ENCODE data around the gene TAS2R31. TPM values are rescaled to one million over a fixed set of nuclear protein-coding genes. Genes with fewer than 3 reads are reported as not detected.

Gene TAS2R31
- total and polyA plus RNA-seq, 3 experiments from 2014 or later = 1.0 to 1.3 TPM; not detected in 1

DNA sequence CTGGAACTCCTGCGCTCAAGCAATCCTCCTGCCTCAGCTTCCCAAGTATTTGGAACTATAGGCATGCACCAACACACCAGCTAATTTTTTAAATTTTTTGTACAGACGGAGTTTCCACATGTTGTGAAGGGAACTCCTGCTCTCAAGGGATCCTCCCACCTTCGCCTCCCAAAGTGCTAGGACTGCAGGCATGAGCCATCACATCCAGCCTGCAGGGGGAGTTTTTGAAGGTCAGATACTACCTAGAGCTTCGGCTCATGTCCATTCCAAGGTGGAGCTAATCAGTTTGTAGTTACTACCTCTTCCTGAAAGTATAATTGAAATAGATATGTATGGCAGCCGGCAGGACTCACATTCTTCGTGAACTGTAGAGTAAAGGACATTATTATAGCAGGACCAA is 5.1 kb downstream of the TAS2R31 start:
- Histone ChIP-seq H3K36me3 (ENCODE audit: insufficient read depth, low read length) (no peaks in the 10 kb centered on the region), H3K27ac (ENCODE audit: low read depth, low read length) (no peak overlapping the region), H3K4me3 (ENCODE audit: low read length) (no peak overlapping the region), H3K9me3 (ENCODE audit: low read length) (no peaks in the 10 kb centered on the region), H3K27me3 (ENCODE audit: insufficient read depth, low read length, poor library complexity, severe bottlenecking) (no peaks in the 10 kb centered on the region), H3K4me1 (ENCODE audit: insufficient read depth, low read length) (no peaks in the 10 kb centered on the region)
- Mint-ChIP-seq H3K36me3 (peaks cover 22 to 39% (median 22%) of the 10 kb centered on the region in 3 donors), H3K27ac (no peak overlapping the region), H3K27me3 (no peaks in the 10 kb centered on the region), H3K4me1 (peaks cover 4 to 9% (median 9%) of the 10 kb centered on the region in 3 donors), H3K4me3 (no peak overlapping the region), H3K9me3 (peaks cover 0 to 8% (median 2%) of the 10 kb centered on the region in 5 donors)
- CTCF ChIA-PET = no interaction called here
- no peak for DNase-seq
- POLR2A ChIA-PET = no interaction called here

DNA sequence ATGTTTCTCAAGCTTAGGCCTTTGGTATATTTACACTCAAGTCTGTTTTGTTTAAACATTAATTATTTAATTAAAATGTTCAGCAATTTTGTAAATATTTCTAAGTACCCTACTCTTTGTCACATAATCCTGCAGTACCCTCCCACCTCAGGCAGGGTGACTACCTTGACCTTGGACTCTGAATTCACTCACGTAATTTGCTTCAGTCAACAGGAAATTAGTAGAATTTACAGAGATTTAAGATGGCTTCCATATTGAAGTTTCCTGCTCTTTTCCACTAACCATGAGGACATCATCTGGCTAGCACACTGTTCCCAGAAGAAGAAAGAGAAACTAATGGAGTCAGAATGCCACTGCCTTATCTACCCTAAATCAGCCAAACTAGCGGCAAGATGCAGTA is 7.8 kb downstream of the TAS2R31 start:
- no peaks in the 10 kb centered on the region for H3K27me3 Mint-ChIP-seq
- peaks cover 3 to 9% (median 4%) of the 10 kb centered on the region in 3 donors for H3K4me1 Mint-ChIP-seq
- peaks cover 13 to 37% (median 13%) of the 10 kb centered on the region in 3 donors for H3K36me3 Mint-ChIP-seq
- CTCF ChIA-PET = no interaction called here
- no peaks in the 10 kb centered on the region for H3K36me3 ChIP-seq (ENCODE audit: insufficient read depth, low read length)
- H3K4me1 ChIP-seq (ENCODE audit: insufficient read depth, low read length) = no peaks in the 10 kb centered on the region
- H3K27ac ChIP-seq (ENCODE audit: low read depth, low read length) = no peak overlapping the region
- H3K27ac Mint-ChIP-seq = peak overlapping the region in 1 of 8 donors; percentile 30
- H3K27me3 ChIP-seq (ENCODE audit: insufficient read depth, low read length, poor library complexity, severe bottlenecking) = no peaks in the 10 kb centered on the region
- no peak overlapping the region for H3K4me3 Mint-ChIP-seq
- peaks cover 0 to 8% (median 2%) of the 10 kb centered on the region in 5 donors for H3K9me3 Mint-ChIP-seq
- no peaks in the 10 kb centered on the region for H3K9me3 ChIP-seq (ENCODE audit: low read length)
- H3K4me3 ChIP-seq (ENCODE audit: low read length) = no peak overlapping the region
- no peak for DNase-seq
- POLR2A ChIA-PET = no interaction called here

DNA sequence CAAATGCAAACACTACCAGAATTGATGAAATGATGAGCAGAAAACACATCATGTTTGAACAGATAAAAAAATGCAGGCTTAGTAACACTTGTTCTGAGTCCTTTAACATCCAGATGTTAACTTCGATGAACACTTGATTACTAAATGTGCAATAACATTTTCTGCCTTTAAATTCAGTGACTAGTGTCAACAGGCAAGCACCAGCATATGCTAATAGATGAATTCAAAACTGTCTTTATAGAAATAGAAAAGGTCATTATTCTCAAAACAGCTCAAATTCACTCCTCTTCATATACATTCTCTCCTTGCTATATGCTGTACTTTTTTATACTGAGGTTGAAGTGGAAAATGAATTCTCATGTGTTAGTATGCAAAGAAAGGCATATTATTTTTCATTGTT is 8.7 kb downstream of the TAS2R31 start, which contains the start of gene TAS2R19:
Gene TAS2R19 (minus strand): TSS at position 101 of the 400 bp plus-strand sequence. CDS start 49 bp downstream, at position 52.
- H3K27ac ChIP-seq (ENCODE audit: low read depth, low read length) = no peak within 1 kb of the TSS
- Mint-ChIP-seq H3K4me1 (peaks cover 3 to 9% (median 4%) of the 10 kb centered on the region in 3 donors), H3K27me3 (no peaks in the 10 kb centered on the region), H3K4me3 (no peak within 1 kb of the TSS), H3K36me3 (peaks cover 10 to 36% (median 13%) of the 10 kb centered on the region in 3 donors), H3K27ac (peak within 1 kb of the TSS in 1 of 8 donors; percentile 19), H3K9me3 (peaks cover 0 to 8% (median 2%) of the 10 kb centered on the region in 5 donors)
- no peak for DNase-seq
- CTCF ChIA-PET = no interaction called here
- H3K36me3 ChIP-seq (ENCODE audit: insufficient read depth, low read length) = no peaks in the 10 kb centered on the region
- H3K4me3 ChIP-seq (ENCODE audit: low read length) = no peak within 1 kb of the TSS
- no peaks in the 10 kb centered on the region for H3K27me3 ChIP-seq (ENCODE audit: insufficient read depth, low read length, poor library complexity, severe bottlenecking)
- no peaks in the 10 kb centered on the region for H3K4me1 ChIP-seq (ENCODE audit: insufficient read depth, low read length)
- POLR2A ChIA-PET = no interaction called here
- H3K9me3 ChIP-seq (ENCODE audit: low read length) = no peaks in the 10 kb centered on the region

DNA sequence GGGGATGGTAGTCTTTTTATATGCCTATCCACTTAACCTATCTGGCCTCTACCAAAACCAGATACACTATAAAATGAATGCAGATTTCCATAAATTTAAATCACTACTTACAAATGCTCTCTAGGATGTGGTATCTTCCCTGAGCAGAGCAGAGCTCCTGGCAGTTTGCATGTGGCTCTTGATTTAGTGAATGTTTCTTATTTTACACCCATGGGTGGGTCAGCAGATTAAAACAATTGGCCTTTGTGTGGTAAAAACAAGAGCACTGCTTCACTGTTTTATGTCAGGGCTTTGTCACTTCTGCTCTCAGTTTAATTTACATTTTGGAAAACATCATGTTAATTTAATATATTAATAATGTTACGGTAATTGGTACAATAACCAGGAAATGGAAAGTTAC is 14.3 kb downstream of the TAS2R31 start:
- CTCF ChIA-PET = interaction anchor here (0.6 kb wide), 1 partner anchor 387 kb away, joined by 3 read pairs; no protein-coding TSS in a partner anchor
- Histone ChIP-seq H3K36me3 (ENCODE audit: insufficient read depth, low read length) (no peaks in the 10 kb centered on the region), H3K27me3 (ENCODE audit: insufficient read depth, low read length, poor library complexity, severe bottlenecking) (no peaks in the 10 kb centered on the region), H3K9me3 (ENCODE audit: low read length) (no peaks in the 10 kb centered on the region), H3K4me3 (ENCODE audit: low read length) (no peak overlapping the region), H3K4me1 (ENCODE audit: insufficient read depth, low read length) (no peaks in the 10 kb centered on the region), H3K27ac (ENCODE audit: low read depth, low read length) (no peak overlapping the region)
- no peak for DNase-seq
- H3K27ac Mint-ChIP-seq = no peak overlapping the region
- no peaks in the 10 kb centered on the region for H3K9me3 Mint-ChIP-seq
- peaks cover 1 to 24% (median 8%) of the 10 kb centered on the region in 3 donors for H3K36me3 Mint-ChIP-seq
- no peaks in the 10 kb centered on the region for H3K27me3 Mint-ChIP-seq
- H3K4me1 Mint-ChIP-seq = peaks cover 0 to 4% (median 0%) of the 10 kb centered on the region in 3 donors
- H3K4me3 Mint-ChIP-seq = no peak overlapping the region
- POLR2A ChIA-PET = no interaction called here

DNA sequence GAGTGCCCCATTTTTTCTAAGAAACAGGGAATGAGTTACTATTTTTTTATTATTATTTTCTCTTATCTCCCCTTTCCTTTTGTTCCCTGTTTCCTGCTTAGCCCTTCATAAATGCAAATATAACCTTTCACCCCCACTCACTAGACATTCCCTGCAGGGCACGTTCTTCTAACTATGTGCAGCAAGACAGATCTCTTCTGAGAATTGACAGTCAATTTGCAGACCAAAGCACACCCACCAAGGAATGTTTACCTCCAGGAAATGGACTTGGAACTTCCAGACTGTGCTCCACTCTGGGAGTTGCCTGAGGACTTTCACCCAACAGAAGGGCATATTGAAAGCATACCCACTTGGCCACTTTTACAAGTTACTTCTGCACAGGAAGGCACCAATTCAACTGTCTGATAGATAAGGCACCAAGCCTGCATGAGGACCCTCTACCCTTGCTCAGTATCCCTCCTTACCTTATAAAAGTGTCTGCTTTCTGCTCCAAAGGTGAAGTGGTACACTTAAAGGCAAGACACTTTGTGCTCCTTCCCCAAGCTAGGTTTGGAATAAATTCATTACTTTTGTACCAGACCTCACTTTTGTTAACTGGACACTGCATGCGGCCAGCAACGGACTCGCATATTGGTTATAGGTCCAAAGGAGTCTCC is 15.3 kb downstream of the TAS2R31 start:
- Mint-ChIP-seq H3K36me3 (peaks cover 1 to 19% (median 15%) of the 10 kb centered on the region in 3 donors), H3K4me3 (no peak overlapping the region), H3K4me1 (no peaks in the 10 kb centered on the region), H3K27me3 (no peaks in the 10 kb centered on the region), H3K9me3 (no peaks in the 10 kb centered on the region), H3K27ac (no peak overlapping the region)
- no peak for DNase-seq
- no peaks in the 10 kb centered on the region for H3K4me1 ChIP-seq (ENCODE audit: insufficient read depth, low read length)
- H3K9me3 ChIP-seq (ENCODE audit: low read length) = no peaks in the 10 kb centered on the region
- H3K36me3 ChIP-seq (ENCODE audit: insufficient read depth, low read length) = no peaks in the 10 kb centered on the region
- ChIA-PET POLR2A (no interaction called here), CTCF (no interaction called here)
- H3K27ac ChIP-seq (ENCODE audit: low read depth, low read length) = no peak overlapping the region
- no peak overlapping the region for H3K4me3 ChIP-seq (ENCODE audit: low read length)
- H3K27me3 ChIP-seq (ENCODE audit: insufficient read depth, low read length, poor library complexity, severe bottlenecking) = no peaks in the 10 kb centered on the region

DNA sequence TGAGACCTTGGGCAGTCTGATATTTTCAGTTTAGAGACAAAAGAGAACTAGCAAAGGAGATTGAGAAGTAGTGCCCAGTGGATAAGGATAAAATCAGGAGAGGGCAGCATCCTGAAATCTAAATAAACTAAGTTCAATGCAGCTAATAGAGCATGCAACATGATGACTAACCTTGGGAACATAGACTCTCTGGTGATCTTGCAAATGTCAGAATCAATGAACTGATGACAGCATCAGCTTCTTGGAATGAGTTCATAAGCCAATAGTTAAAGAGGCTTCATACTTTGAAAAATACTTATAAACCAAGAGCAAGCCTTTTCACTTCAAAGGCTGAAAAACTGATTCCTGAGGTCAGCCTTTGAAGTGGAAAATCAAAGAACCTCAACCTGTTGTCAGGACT is 17.0 kb downstream of the TAS2R31 start:
- H3K36me3 Mint-ChIP-seq = peaks cover 1 to 17% (median 17%) of the 10 kb centered on the region in 3 donors
- no peaks in the 10 kb centered on the region for H3K9me3 Mint-ChIP-seq
- Histone ChIP-seq H3K27ac (ENCODE audit: low read depth, low read length) (no peak overlapping the region), H3K9me3 (ENCODE audit: low read length) (no peaks in the 10 kb centered on the region), H3K4me3 (ENCODE audit: low read length) (no peak overlapping the region), H3K36me3 (ENCODE audit: insufficient read depth, low read length) (no peaks in the 10 kb centered on the region), H3K4me1 (ENCODE audit: insufficient read depth, low read length) (no peaks in the 10 kb centered on the region), H3K27me3 (ENCODE audit: insufficient read depth, low read length, poor library complexity, severe bottlenecking) (no peaks in the 10 kb centered on the region)
- no peaks in the 10 kb centered on the region for H3K27me3 Mint-ChIP-seq
- H3K4me3 Mint-ChIP-seq = no peak overlapping the region
- no peak overlapping the region for H3K27ac Mint-ChIP-seq
- DNase-seq = no peak
- POLR2A ChIA-PET = no interaction called here
- CTCF ChIA-PET = no interaction called here
- H3K4me1 Mint-ChIP-seq = no peaks in the 10 kb centered on the region

DNA sequence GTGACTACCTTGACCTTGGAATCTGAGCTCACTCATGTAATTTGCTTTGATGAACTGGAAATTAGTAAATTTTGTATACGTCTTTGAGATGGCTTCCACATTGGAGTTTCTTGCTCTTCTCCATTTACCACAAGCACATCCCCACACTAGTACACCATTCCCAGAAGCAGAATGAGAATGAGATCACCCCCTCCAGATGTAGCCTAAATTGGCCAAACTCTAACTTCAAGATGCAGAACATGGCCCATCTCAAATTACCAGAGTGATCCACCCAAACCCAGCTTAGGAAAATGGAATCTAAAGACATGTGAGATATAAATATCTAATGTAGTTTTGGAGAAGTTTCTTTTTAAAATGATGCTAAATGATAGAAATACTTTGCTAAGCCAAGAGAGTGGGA is 23.6 kb downstream of the TAS2R31 start:
- Histone ChIP-seq H3K4me1 (ENCODE audit: insufficient read depth, low read length) (no peaks in the 10 kb centered on the region), H3K9me3 (ENCODE audit: low read length) (no peaks in the 10 kb centered on the region), H3K27me3 (ENCODE audit: insufficient read depth, low read length, poor library complexity, severe bottlenecking) (no peaks in the 10 kb centered on the region), H3K4me3 (ENCODE audit: low read length) (no peak overlapping the region), H3K27ac (ENCODE audit: low read depth, low read length) (no peak overlapping the region), H3K36me3 (ENCODE audit: insufficient read depth, low read length) (no peaks in the 10 kb centered on the region)
- POLR2A ChIA-PET = no interaction called here
- H3K27ac Mint-ChIP-seq = no peak overlapping the region
- DNase-seq = no peak
- H3K27me3 Mint-ChIP-seq = no peaks in the 10 kb centered on the region
- no peak overlapping the region for H3K4me3 Mint-ChIP-seq
- CTCF ChIA-PET = no interaction called here
- H3K9me3 Mint-ChIP-seq = no peaks in the 10 kb centered on the region
- H3K4me1 Mint-ChIP-seq = no peaks in the 10 kb centered on the region
- H3K36me3 Mint-ChIP-seq = peaks cover 2 to 19% (median 4%) of the 10 kb centered on the region in 3 donors

DNA sequence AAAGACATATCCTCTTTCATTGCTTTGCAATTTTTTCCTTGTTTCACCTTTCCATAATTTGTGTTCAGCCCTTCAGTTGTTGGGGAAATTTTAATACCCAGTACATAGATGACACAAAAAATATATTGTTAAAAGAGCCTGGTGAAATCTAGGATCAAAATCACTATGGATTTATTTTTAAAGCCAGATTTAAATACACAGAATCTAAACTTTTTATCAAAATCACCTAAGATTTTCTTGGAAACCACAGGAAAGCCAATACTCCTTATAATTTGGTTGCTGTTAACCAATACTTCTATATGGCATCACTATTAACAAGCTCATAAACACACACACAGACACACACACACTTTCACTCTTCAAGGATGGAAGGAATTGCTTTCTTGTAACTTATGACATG is 33.0 kb downstream of the TAS2R31 start, which contains the start of gene TAS2R20:
Gene TAS2R20 (minus strand): TSS at position 101 of the 400 bp plus-strand sequence. CDS start 429 bp downstream, outside the sequence.
- Mint-ChIP-seq H3K9me3 (peaks cover 0 to 2% (median 0%) of the 10 kb centered on the region in 5 donors), H3K4me3 (no peak within 1 kb of the TSS), H3K27me3 (no peaks in the 10 kb centered on the region), H3K4me1 (peaks cover 0 to 1% (median 0%) of the 10 kb centered on the region in 3 donors), H3K36me3 (peaks cover 10 to 30% (median 18%) of the 10 kb centered on the region in 3 donors), H3K27ac (no peak within 1 kb of the TSS)
- H3K4me1 ChIP-seq (ENCODE audit: insufficient read depth, low read length) = no peaks in the 10 kb centered on the region
- H3K9me3 ChIP-seq (ENCODE audit: low read length) = no peaks in the 10 kb centered on the region
- POLR2A ChIA-PET = no interaction called here
- H3K27ac ChIP-seq (ENCODE audit: low read depth, low read length) = no peak within 1 kb of the TSS
- H3K36me3 ChIP-seq (ENCODE audit: insufficient read depth, low read length) = no peaks in the 10 kb centered on the region
- no peak within 1 kb of the TSS for H3K4me3 ChIP-seq (ENCODE audit: low read length)
- CTCF ChIA-PET = no interaction called here
- no peak for DNase-seq
- H3K27me3 ChIP-seq (ENCODE audit: insufficient read depth, low read length, poor library complexity, severe bottlenecking) = no peaks in the 10 kb centered on the region
